GM23338 (cell line): Measurements from ENCODE around the gene EML1. TPM values are rescaled to one million over a fixed set of nuclear protein-coding genes. Genes with fewer than 3 reads are reported as not detected.

ENCODE experiments used
- ATAC-seq: fragments of 200-7000 bp; cut with Tn5 transposase; 3 replicates; pipeline ENCODE4 v1.9.1; 2020
- DNase-seq: peaks from one replicate; pipeline ENCODE4 v3.0.0-alpha.2; 2015; ENCODE audit warnings: low spot score
- H2AFZ ChIP-seq: fragments of 200-600 bp; sonication (generic); 2 replicates; pipeline ENCODE4 v1.8.0; 2016; ENCODE audit warnings: antibody characterized with exemption, mild to moderate bottlenecking, moderate library complexity
- H3F3A ChIP-seq: fragments of 200-600 bp; sonication (generic); replicated peaks from 2 replicates; pipeline ENCODE4 v1.8.0; 2017; ENCODE audit warnings: antibody characterized with exemption, mixed run types, low read depth
- H3K27ac ChIP-seq: fragments of 200-600 bp; sonication (generic); 2 replicates; pipeline ENCODE4 v1.6.1; 2016; ENCODE audit warnings: low read depth
- H3K27me3 ChIP-seq: fragments of 200-600 bp; sonication (generic); 2 replicates; pipeline ENCODE4 v1.8.0; 2016; ENCODE audit warnings: mild to moderate bottlenecking, mixed run types, moderate library complexity; ENCODE audit not compliant: insufficient read depth
- H3K36me3 ChIP-seq: fragments of 200-600 bp; sonication (generic); 2 replicates; pipeline ENCODE4 v1.8.0; 2016; ENCODE audit warnings: mild to moderate bottlenecking; ENCODE audit not compliant: insufficient read depth
- H3K4me1 ChIP-seq: fragments of 200-600 bp; sonication (generic); 2 replicates; pipeline ENCODE4 v1.8.0; 2016; ENCODE audit warnings: mild to moderate bottlenecking, moderate library complexity; ENCODE audit not compliant: insufficient read depth
- H3K4me2 ChIP-seq: fragments of 200-600 bp; sonication (generic); 2 replicates; pipeline ENCODE4 v1.7.1; 2017; ENCODE audit warnings: mixed run types
- H3K4me3 ChIP-seq: fragments of 200-600 bp; sonication (generic); 2 replicates; pipeline ENCODE4 v1.6.1; 2016; ENCODE audit warnings: mixed run types
- H3K79me2 ChIP-seq: fragments of 200-600 bp; sonication (generic); replicated peaks from 2 replicates; pipeline ENCODE4 v1.8.0; 2017; ENCODE audit warnings: mild to moderate bottlenecking; ENCODE audit not compliant: insufficient read depth
- H3K9me2 ChIP-seq: fragments of 200-600 bp; sonication (generic); 2 replicates; pipeline ENCODE4 v1.8.0; 2017; ENCODE audit not compliant: insufficient read depth
- H4K20me1 ChIP-seq: fragments of 200-600 bp; sonication (generic); replicated peaks from 2 replicates; pipeline ENCODE4 v1.8.0; 2017; ENCODE audit warnings: mild to moderate bottlenecking; ENCODE audit not compliant: insufficient read depth
- H3K27ac Mint-ChIP-seq: 2 replicates; pipeline ENCODE4 v1.8.0; 2020; ENCODE audit warnings: inconsistent platforms, mild to moderate bottlenecking, moderate library complexity, mixed read lengths
- H3K27me3 Mint-ChIP-seq: 3 replicates; pipeline ENCODE4 v1.8.0; 2022; ENCODE audit warnings: low read depth, mild to moderate bottlenecking, moderate library complexity, mixed read lengths, inconsistent platforms; ENCODE audit not compliant: insufficient read depth, poor library complexity
- H3K36me3 Mint-ChIP-seq: 3 replicates; pipeline ENCODE4 v1.8.0; 2021; ENCODE audit warnings: low read depth, mild to moderate bottlenecking, inconsistent platforms, moderate library complexity, mixed read lengths
- H3K4me1 Mint-ChIP-seq: 3 replicates; pipeline ENCODE4 v1.8.0; 2020; ENCODE audit warnings: mild to moderate bottlenecking, inconsistent platforms, mixed read lengths
- H3K4me3 Mint-ChIP-seq: 3 replicates; pipeline ENCODE4 v1.8.0; 2021; ENCODE audit warnings: moderate library complexity, mild to moderate bottlenecking, inconsistent platforms, mixed read lengths
- H3K9me3 Mint-ChIP-seq: 3 replicates; pipeline ENCODE4 v1.8.0; 2020; ENCODE audit warnings: moderate library complexity, mild to moderate bottlenecking, inconsistent platforms, mixed read lengths
- EZH2phosphoT487 ChIP-seq: fragments of 200-600 bp; sonication (generic); IDR thresholded peaks from one replicate; pipeline ENCODE4 v1.8.1; 2018; ENCODE audit warnings: antibody characterized with exemption; ENCODE audit not compliant: unreplicated experiment
- ZNF114 ChIP-seq: fragments of 250-450 bp; sonication (Bioruptor Pico); IDR thresholded peaks from 2 replicates; pipeline ENCODE4 v1.5.0; 2020; ENCODE audit warnings: mild to moderate bottlenecking, moderate library complexity
- polyA plus RNA-seq: library from polyadenylated mRNA; unstranded; fragments of >200 nt; fragmentation: Nextera tagmentation; extraction: Ambion mirVana; gene quantifications from 2 replicates; pipeline ENCODE4 v1.2.1, GENCODE V29; 2016
- total RNA-seq: library from RNA; depleted of rRNA; stranded (reverse); fragments of >200 nt; shearing (Covaris generic); gene quantifications from 2 replicates; pipeline ENCODE4 v1.2.3, GENCODE V29; 2014
- TF ChIP-seq, protein P1 (sequence below): fragments of 250-450 bp; sonication (Bioruptor Pico); IDR thresholded peaks from 2 replicates; pipeline ENCODE4 v1.5.0; 2020; ENCODE audit warnings: mild to moderate bottlenecking, moderate library complexity
- TF ChIP-seq, protein P2 (sequence below): IDR thresholded peaks from one replicate; pipeline ENCODE4 v1.6.1; 2018; ENCODE audit warnings: antibody characterized with exemption; ENCODE audit not compliant: unreplicated experiment

Gene EML1
- total and polyA plus RNA-seq, 2 experiments from 2014 or later: 7.0 to 18.1 TPM

DNA sequence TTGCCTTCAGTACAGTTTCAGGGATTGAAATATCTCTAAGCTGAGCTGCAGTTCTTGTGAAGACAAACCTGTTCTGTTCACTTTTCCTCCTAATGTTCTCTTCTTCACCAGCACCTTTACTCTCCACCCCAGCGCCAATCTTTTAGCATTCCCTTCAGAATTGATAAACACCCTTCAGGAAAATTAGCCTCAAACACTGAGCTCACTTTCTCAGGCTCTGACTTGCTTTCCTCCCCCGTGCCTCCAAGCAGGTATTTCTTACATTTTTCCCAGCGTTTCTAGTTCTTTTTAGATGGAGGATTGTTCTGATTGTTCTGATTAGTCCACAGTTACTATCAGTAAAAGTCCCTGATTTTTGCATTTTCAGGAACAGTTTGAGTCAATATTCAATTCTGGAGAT, 183.5 kb downstream of the EML1 start (continued):
- TF ChIP-seq, protein P1, sequence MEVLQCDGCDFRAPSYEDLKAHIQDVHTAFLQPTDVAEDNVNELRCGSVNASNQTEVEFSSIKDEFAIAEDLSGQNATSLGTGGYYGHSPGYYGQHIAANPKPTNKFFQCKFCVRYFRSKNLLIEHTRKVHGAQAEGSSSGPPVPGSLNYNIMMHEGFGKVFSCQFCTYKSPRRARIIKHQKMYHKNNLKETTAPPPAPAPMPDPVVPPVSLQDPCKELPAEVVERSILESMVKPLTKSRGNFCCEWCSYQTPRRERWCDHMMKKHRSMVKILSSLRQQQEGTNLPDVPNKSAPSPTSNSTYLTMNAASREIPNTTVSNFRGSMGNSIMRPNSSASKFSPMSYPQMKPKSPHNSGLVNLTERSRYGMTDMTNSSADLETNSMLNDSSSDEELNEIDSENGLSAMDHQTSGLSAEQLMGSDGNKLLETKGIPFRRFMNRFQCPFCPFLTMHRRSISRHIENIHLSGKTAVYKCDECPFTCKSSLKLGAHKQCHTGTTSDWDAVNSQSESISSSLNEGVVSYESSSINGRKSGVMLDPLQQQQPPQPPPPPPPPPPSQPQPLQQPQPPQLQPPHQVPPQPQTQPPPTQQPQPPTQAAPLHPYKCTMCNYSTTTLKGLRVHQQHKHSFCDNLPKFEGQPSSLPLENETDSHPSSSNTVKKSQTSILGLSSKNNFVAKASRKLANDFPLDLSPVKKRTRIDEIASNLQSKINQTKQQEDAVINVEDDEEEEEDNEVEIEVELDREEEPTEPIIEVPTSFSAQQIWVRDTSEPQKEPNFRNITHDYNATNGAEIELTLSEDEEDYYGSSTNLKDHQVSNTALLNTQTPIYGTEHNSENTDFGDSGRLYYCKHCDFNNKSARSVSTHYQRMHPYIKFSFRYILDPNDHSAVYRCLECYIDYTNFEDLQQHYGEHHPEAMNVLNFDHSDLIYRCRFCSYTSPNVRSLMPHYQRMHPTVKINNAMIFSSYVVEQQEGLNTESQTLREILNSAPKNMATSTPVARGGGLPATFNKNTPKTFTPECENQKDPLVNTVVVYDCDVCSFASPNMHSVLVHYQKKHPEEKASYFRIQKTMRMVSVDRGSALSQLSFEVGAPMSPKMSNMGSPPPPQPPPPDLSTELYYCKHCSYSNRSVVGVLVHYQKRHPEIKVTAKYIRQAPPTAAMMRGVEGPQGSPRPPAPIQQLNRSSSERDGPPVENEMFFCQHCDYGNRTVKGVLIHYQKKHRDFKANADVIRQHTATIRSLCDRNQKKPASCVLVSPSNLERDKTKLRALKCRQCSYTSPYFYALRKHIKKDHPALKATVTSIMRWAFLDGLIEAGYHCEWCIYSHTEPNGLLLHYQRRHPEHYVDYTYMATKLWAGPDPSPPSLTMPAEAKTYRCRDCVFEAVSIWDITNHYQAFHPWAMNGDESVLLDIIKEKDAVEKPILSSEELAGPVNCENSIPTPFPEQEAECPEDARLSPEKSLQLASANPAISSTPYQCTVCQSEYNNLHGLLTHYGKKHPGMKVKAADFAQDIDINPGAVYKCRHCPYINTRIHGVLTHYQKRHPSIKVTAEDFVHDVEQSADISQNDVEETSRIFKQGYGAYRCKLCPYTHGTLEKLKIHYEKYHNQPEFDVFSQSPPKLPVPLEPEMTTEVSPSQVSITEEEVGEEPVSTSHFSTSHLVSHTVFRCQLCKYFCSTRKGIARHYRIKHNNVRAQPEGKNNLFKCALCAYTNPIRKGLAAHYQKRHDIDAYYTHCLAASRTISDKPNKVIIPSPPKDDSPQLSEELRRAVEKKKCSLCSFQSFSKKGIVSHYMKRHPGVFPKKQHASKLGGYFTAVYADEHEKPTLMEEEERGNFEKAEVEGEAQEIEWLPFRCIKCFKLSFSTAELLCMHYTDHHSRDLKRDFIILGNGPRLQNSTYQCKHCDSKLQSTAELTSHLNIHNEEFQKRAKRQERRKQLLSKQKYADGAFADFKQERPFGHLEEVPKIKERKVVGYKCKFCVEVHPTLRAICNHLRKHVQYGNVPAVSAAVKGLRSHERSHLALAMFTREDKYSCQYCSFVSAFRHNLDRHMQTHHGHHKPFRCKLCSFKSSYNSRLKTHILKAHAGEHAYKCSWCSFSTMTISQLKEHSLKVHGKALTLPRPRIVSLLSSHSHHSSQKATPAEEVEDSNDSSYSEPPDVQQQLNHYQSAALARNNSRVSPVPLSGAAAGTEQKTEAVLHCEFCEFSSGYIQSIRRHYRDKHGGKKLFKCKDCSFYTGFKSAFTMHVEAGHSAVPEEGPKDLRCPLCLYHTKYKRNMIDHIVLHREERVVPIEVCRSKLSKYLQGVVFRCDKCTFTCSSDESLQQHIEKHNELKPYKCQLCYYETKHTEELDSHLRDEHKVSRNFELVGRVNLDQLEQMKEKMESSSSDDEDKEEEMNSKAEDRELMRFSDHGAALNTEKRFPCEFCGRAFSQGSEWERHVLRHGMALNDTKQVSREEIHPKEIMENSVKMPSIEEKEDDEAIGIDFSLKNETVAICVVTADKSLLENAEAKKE (CRISPR knock-in tag): no peak
- TF ChIP-seq EZH2phosphoT487: no peak
- no peak for TF ChIP-seq ZNF114
- TF ChIP-seq, protein P2, sequence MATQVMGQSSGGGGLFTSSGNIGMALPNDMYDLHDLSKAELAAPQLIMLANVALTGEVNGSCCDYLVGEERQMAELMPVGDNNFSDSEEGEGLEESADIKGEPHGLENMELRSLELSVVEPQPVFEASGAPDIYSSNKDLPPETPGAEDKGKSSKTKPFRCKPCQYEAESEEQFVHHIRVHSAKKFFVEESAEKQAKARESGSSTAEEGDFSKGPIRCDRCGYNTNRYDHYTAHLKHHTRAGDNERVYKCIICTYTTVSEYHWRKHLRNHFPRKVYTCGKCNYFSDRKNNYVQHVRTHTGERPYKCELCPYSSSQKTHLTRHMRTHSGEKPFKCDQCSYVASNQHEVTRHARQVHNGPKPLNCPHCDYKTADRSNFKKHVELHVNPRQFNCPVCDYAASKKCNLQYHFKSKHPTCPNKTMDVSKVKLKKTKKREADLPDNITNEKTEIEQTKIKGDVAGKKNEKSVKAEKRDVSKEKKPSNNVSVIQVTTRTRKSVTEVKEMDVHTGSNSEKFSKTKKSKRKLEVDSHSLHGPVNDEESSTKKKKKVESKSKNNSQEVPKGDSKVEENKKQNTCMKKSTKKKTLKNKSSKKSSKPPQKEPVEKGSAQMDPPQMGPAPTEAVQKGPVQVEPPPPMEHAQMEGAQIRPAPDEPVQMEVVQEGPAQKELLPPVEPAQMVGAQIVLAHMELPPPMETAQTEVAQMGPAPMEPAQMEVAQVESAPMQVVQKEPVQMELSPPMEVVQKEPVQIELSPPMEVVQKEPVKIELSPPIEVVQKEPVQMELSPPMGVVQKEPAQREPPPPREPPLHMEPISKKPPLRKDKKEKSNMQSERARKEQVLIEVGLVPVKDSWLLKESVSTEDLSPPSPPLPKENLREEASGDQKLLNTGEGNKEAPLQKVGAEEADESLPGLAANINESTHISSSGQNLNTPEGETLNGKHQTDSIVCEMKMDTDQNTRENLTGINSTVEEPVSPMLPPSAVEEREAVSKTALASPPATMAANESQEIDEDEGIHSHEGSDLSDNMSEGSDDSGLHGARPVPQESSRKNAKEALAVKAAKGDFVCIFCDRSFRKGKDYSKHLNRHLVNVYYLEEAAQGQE: no peak

DNA sequence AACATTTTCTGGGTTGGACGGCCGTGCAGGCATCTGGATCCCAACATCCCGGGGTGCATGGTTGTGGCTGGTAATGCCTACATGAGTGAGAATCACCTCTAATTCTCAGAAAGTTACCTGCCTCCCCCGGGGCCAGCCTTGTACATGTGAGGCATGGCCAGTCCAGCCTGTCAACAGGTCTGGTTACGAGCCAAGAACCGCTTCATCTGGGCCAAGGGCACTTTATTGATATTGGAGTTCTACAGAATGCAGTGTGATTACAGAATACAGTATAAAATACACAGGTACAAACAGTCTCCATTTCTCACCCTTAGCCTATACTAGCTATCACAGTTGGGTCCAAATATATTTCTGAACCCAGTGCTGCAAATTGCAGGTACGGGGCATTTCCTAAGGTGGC, 187.1 kb downstream of the EML1 start:
- no peaks in the 10 kb centered on the region for H3K27me3 ChIP-seq
- no peak overlapping the region for H2AFZ ChIP-seq
- no peak overlapping the region for H3K4me3 ChIP-seq
- Mint-ChIP-seq H3K4me1 (peaks cover 6% of the 10 kb centered on the region; the same call in 2 of the 3 replicates), H3K27me3 (no peaks in the 10 kb centered on the region), H3K4me3 (no peak overlapping the region), H3K27ac (no peak overlapping the region), H3K36me3 (no peaks in the 10 kb centered on the region), H3K9me3 (no peaks in the 10 kb centered on the region; the same call in 2 of the 3 replicates)
- peaks cover 53% of the 10 kb centered on the region for H3K79me2 ChIP-seq
- TF ChIP-seq, protein P1 (CRISPR knock-in tag): no peak
- H3K27ac ChIP-seq: no peak overlapping the region
- no peak for ATAC-seq
- no peak for DNase-seq
- no peaks in the 10 kb centered on the region for H3K9me2 ChIP-seq
- H3K4me2 ChIP-seq: no peak overlapping the region
- peaks cover 19% of the 10 kb centered on the region; the same call in 1 of the 2 replicates for H4K20me1 ChIP-seq
- no peaks in the 10 kb centered on the region for H3K4me1 ChIP-seq
- no peaks in the 10 kb centered on the region for H3K36me3 ChIP-seq
- H3F3A ChIP-seq: no peaks in the 10 kb centered on the region
